Transverse colon (tissue), 4 donors: ENCODE measurements around the gene CACNB2. TPM values are rescaled to one million over a fixed set of nuclear protein-coding genes. Genes with fewer than 3 reads are reported as not detected.

Source experiments
- DNase-seq: peaks from one replicate; pipeline ENCODE4 v3.0.0-alpha.2; 2019
- H3K27ac ChIP-seq, 4 donors: fragments of 200-600 bp; sonication (generic); 2 replicates each; pipeline ENCODE4 v1.5.1; 2016 to 2018; ENCODE audit warnings: inconsistent platforms in 4 of 4
- H3K27me3 ChIP-seq: fragments of 200-600 bp; sonication (generic); 2 replicates; pipeline ENCODE4 v1.5.1; 2017; ENCODE audit warnings: inconsistent platforms
- H3K36me3 ChIP-seq, 4 donors: fragments of 200-600 bp; sonication (generic); 2 replicates each; pipeline ENCODE4 v1.5.1; 2017 to 2019; ENCODE audit warnings: inconsistent platforms in 4 of 4
- H3K4me1 ChIP-seq, 4 donors: fragments of 200-600 bp; sonication (generic); 2 replicates each; pipeline ENCODE4 v1.5.1; 2017 to 2020; ENCODE audit warnings: inconsistent platforms in 4 of 4
- H3K4me3 ChIP-seq, 4 donors: fragments of 200-600 bp; sonication (generic); 1 replicate in 1 of 4; 2 replicates in 3 of 4; pipeline versions ENCODE4 v1.5.1 to v1.6.1; 2017 to 2019; ENCODE audit warnings: inconsistent platforms in 4 of 4
- H3K9me3 ChIP-seq, 2 donors: fragments of 200-600 bp; sonication (generic); 2 replicates each; pipeline ENCODE4 v1.5.1; 2017 to 2019; ENCODE audit warnings: inconsistent platforms in 2 of 2
- EP300 ChIP-seq: sonication (generic); formaldehyde crosslinking; IDR thresholded peaks from one replicate; pipeline ENCODE4 v1.6.1; 2017; ENCODE audit warnings: antibody characterized with exemption, low read depth
- POLR2A ChIP-seq: fragments of 450-650 bp; IDR thresholded peaks from one replicate; pipeline ENCODE4 v1.6.1; 2016; ENCODE audit warnings: antibody characterized with exemption, mild to moderate bottlenecking, moderate library complexity
- POLR2AphosphoS5 ChIP-seq, 3 donors: sonication (generic); formaldehyde crosslinking; IDR thresholded peaks; one replicate each; pipeline ENCODE4 v1.6.1; 2016; ENCODE audit warnings: antibody characterized with exemption in 3 of 3
- WGBS, 2 donors: methylation state at CpG; one replicate each; pipeline ENCODE4 v1.1.5; 2018; ENCODE audit warnings: low coverage in 1 of 2; 5-methylcytosine and 5-hydroxymethylcytosine counted together
- in situ Hi-C, 4 donors: fragments of 200-750 bp; cut with MboI; loops; one replicate each; pipeline versions ENCODE4 v1.15.0 to v1.15.1; 2017; ENCODE audit warnings: low sequenced_read_pairs in 3 of 4, low pct_ligation_motif_present in 1 of 4, low pct_unique_long_range_greater_than_20kb in 1 of 4
- intact Hi-C: fragments of 100-400 bp; cut with DNase I; formaldehyde crosslinking; loops from one replicate; pipeline ENCODE4 v1.15.1; 2023; ENCODE audit warnings: low total_unique reads
- total RNA-seq, 4 donors: library from RNA; depleted of rRNA; stranded (reverse); fragments of >200 nt; gene quantifications; one replicate each; pipeline ENCODE4 v1.1.0, GENCODE V29; 2016
- TF ChIP-seq, protein P1 (sequence below), 5 experiments: fragments of 200-600 bp in 3 of 5; fragments of 450-650 bp in 2 of 5; sonication (generic) in 3 of 5; IDR thresholded peaks; 1 replicate in 2 of 5; 2 replicates in 3 of 5; pipeline ENCODE4 v1.5.1; 2016 to 2017; ENCODE audit warnings: antibody characterized with exemption in 5 of 5, inconsistent platforms in 3 of 5, mild to moderate bottlenecking in 2 of 5, moderate library complexity in 1 of 5

Gene CACNB2
- total RNA-seq, 4 donors from 2014 or later, result 16.2 to 338 (median 23.7) TPM

DNA sequence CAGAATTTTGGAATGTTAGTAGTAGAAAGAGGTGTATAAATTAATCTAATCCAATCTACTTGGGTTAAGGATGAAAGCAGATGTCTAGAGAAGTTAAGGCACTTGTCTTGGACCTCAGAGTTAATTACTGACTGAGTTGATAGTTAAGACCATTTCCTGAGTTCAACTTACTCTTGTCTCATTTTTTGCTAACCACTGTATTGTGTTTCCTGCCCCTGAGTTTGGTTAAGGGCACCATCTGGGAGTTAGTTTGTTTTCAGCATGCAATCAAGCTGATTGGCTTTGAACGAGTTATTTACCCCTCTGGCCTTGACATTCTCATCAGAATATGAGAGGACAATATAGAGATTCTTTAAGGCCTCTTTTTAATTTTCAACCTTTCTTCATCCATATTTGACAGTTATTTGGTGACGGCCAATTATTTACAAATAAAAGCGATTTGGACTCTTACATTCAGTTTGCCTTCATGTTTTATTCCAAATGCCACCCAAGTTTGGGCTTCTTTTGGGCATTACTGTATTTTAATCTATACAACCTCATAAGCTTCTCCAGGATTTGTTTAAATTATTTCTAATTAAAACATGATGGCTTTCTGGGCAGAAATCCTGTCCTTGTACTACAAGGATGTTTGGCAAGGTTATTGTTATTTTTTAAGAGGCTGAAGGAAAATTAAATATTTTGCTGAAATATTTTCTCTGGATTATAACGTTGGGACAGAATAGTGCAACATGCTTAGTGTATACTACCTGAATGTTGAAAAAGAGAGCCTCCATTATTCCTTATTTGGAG is 225.0 kb downstream of the CACNB2 start:
- Histone ChIP-seq H3K4me1 (peaks cover 0 to 22% (median 9%) of the 10 kb centered on the region in 4 donors), H3K36me3 (no peaks in the 10 kb centered on the region), H3K27me3 (no peaks in the 10 kb centered on the region), H3K27ac (no peak overlapping the region), H3K4me3 (no peak overlapping the region), H3K9me3 (no peaks in the 10 kb centered on the region)
- in situ Hi-C loops (no loop called here), intact Hi-C loops (no loop called here)
- TF ChIP-seq POLR2AphosphoS5 (IDR thresholded peaks at IDR 0.05) (no peak), EP300 (no peak), POLR2A (no peak)
- TF ChIP-seq, protein P1, sequence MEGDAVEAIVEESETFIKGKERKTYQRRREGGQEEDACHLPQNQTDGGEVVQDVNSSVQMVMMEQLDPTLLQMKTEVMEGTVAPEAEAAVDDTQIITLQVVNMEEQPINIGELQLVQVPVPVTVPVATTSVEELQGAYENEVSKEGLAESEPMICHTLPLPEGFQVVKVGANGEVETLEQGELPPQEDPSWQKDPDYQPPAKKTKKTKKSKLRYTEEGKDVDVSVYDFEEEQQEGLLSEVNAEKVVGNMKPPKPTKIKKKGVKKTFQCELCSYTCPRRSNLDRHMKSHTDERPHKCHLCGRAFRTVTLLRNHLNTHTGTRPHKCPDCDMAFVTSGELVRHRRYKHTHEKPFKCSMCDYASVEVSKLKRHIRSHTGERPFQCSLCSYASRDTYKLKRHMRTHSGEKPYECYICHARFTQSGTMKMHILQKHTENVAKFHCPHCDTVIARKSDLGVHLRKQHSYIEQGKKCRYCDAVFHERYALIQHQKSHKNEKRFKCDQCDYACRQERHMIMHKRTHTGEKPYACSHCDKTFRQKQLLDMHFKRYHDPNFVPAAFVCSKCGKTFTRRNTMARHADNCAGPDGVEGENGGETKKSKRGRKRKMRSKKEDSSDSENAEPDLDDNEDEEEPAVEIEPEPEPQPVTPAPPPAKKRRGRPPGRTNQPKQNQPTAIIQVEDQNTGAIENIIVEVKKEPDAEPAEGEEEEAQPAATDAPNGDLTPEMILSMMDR (IDR thresholded peaks at IDR 0.05), result no peak
- DNase-seq, result no peak
- WGBS, 2 donors, result 63 to 65% methylated on average over 4 of the region's 4 CpGs

DNA sequence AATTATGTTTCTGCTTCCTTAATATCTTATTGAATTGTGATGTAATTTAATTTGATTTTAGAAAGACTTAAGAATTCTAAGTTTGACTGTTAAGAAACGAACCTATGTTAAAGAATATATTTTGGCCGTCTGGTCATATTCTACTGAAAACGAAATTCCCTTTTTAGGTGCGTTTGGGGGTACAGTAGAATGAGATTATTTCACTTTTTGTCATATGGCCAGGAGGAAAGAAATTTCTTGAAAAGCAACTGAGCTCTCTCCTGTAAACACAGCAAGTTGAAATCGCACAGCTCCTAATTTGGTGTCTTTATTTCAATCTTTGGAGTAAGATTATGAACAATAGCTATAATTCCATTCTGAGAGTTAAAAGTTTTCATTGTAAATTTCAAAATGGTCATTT is 227.6 kb downstream of the CACNB2 start:
- WGBS, 2 donors, result 70 to 86% methylated on average over 5 of the region's 5 CpGs
- in situ Hi-C loops, result no loop called here

DNA sequence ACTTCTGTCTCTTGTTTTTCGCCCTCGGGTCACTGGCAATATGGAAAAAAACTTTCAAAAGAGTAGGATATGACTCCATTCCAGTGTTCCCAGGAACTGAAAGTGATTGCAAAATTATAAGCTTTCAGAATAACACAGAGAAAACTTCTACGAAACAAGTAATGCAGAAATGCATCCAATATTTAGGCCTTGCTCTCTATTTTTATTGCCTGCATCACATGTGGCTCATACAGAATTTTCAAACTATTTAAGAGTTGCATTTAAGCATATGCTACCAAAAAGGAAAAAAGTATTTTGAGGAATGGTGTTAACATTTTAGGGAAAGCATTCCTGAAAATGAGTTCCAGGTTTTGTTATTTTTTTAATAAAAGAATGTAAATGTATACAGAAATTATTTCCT is 228.0 kb downstream of the CACNB2 start:
- in situ Hi-C loops (no loop called here), intact Hi-C loops (no loop called here)
- no peaks in the 10 kb centered on the region for H3K9me3 ChIP-seq
- no peak for DNase-seq
- H3K27ac ChIP-seq, result no peak overlapping the region
- no peak overlapping the region for H3K4me3 ChIP-seq
- H3K27me3 ChIP-seq, result no peaks in the 10 kb centered on the region
- H3K36me3 ChIP-seq, result no peaks in the 10 kb centered on the region
- WGBS, 2 donors, result 71 to 76% methylated on average over 3 of the region's 3 CpGs
- peaks cover 0 to 13% (median 3%) of the 10 kb centered on the region in 4 donors for H3K4me1 ChIP-seq
- TF ChIP-seq, protein P1 (IDR thresholded peaks at IDR 0.05), result no peak
- TF ChIP-seq POLR2AphosphoS5 (IDR thresholded peaks at IDR 0.05) (no peak), POLR2A (no peak), EP300 (no peak)

More for the DNA sequence above, 227.6 kb downstream of the CACNB2 start:
- Histone ChIP-seq H3K27ac (no peak overlapping the region), H3K9me3 (no peaks in the 10 kb centered on the region), H3K4me3 (no peak overlapping the region), H3K27me3 (no peaks in the 10 kb centered on the region), H3K36me3 (no peaks in the 10 kb centered on the region), H3K4me1 (peaks cover 0 to 13% (median 3%) of the 10 kb centered on the region in 4 donors)
- TF ChIP-seq POLR2A (no peak), EP300 (no peak), POLR2AphosphoS5 (IDR thresholded peaks at IDR 0.05) (no peak)
- TF ChIP-seq, protein P1 (IDR thresholded peaks at IDR 0.05), result no peak
- no peak for DNase-seq
- intact Hi-C loops, result no loop called here

DNA sequence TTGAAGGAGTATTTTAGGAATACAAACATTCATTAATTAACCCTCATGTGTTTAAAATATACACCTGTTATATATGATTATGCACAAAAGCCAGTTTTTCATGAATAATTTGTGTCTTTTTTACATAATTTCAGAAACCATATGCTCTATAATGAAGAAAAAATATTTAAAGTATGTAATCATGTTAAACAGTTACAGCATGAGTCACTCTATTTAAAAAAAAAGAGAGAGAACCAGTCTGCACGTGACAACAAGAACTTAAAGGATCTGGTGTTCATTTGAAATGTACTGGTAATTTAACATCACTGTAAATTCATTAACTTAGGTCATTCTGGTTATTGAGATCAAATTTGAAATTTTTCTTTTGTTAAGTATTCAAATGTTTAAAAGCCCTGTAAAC is 228.5 kb downstream of the CACNB2 start:
- Histone ChIP-seq H3K4me1 (peaks cover 0 to 13% (median 3%) of the 10 kb centered on the region in 4 donors), H3K9me3 (no peaks in the 10 kb centered on the region), H3K4me3 (no peak overlapping the region), H3K27me3 (no peaks in the 10 kb centered on the region), H3K27ac (no peak overlapping the region), H3K36me3 (no peaks in the 10 kb centered on the region)
- in situ Hi-C loops, result no loop called here
- DNase-seq, result no peak
- TF ChIP-seq POLR2A (no peak), EP300 (no peak), POLR2AphosphoS5 (IDR thresholded peaks at IDR 0.05) (no peak)
- TF ChIP-seq, protein P1 (IDR thresholded peaks at IDR 0.05), result no peak
- intact Hi-C loops, result no loop called here
- WGBS, 2 donors, result 17 to 27% methylated on average over 1 of the region's 1 CpG
